Activated CD4-positive, alpha-beta T cell treated with anti-CD3 and anti-CD28 coated beads for 36 hours (primary cell): Measurements from ENCODE around the gene MASTL. TPM values are rescaled to one million over a fixed set of nuclear protein-coding genes. Genes with fewer than 3 reads are reported as not detected.

Experiments used
- ATAC-seq: fragments of 200-7000 bp; cut with Tn5 transposase; one replicate; pipeline ENCODE4 v1.10.0; 2021; ENCODE audit warnings: mild to moderate bottlenecking, moderate library complexity
- CTCF ChIA-PET: fragments of 350-600 bp; sonication (Branson Sonifier 250); formaldehyde crosslinking; loops from one replicate; lab custom pipeline; 2021; ENCODE audit warnings: antibody characterized with exemption; lab: Charles Lee
- POLR2A ChIA-PET: fragments of 350-600 bp; sonication (Branson Sonifier 250); formaldehyde crosslinking; loops from one replicate; lab custom pipeline; 2021; ENCODE audit warnings: antibody characterized with exemption, inconsistent platforms; lab: Charles Lee
- DNase-seq: peaks from one replicate; pipeline ENCODE4 v3.0.0-alpha.2; 2020
- H3K27ac Mint-ChIP-seq: one replicate; pipeline ENCODE4 v1.8.0; 2021; ENCODE audit warnings: mixed read lengths
- H3K27me3 Mint-ChIP-seq: one replicate; pipeline ENCODE4 v1.8.0; 2021; ENCODE audit warnings: mixed read lengths
- H3K36me3 Mint-ChIP-seq: one replicate; pipeline ENCODE4 v1.8.0; 2021; ENCODE audit warnings: low read depth, mixed read lengths
- H3K4me1 Mint-ChIP-seq: one replicate; pipeline ENCODE4 v1.8.0; 2021; ENCODE audit warnings: mixed read lengths
- H3K4me3 Mint-ChIP-seq: one replicate; pipeline ENCODE4 v1.8.0; 2021; ENCODE audit warnings: mild to moderate bottlenecking, moderate library complexity, mixed read lengths
- H3K9me3 Mint-ChIP-seq: one replicate; pipeline ENCODE4 v1.8.0; 2021; ENCODE audit warnings: low read depth, mixed read lengths
- intact Hi-C, 2 experiments: fragments of 100-400 bp; cut with DNase I in 1 of 2; cut with micrococcal nuclease in 1 of 2; formaldehyde crosslinking; loops; one replicate each; pipeline versions ENCODE4 v1.14.2 to v1.15.1; 2022 to 2024; cut with DNase I, micrococcal nuclease
- total RNA-seq, 2 experiments: library from RNA; stranded (reverse); gene quantifications; one replicate each; pipeline ENCODE4 v1.2.3, GENCODE V29; 2021

MASTL gene
- total RNA-seq, 2 experiments from 2014 or later, result 42.1 to 55.3 TPM

DNA sequence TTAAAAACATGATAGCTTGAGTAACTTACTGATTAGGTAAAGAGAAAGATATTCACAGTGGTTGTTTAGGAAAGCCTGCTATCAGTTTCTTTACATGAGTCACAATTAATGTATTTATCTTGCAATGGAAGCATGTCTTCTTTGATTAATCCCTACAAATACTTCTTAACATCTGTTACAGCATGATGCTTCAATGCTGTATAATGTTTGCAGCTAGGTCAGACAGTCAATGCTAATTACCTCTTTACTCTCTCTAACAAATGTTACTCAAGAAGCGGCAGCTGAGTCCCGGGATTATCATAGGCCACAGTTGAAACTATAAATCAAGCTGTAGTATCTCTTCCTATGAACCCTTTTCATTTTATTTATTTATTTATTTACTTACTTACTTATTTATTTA lies 52.2 kb downstream of the MASTL start:
- Mint-ChIP-seq H3K9me3 (no peaks in the 10 kb centered on the region), H3K27ac (no peak overlapping the region), H3K36me3 (peaks cover 20% of the 10 kb centered on the region), H3K4me3 (no peak overlapping the region), H3K4me1 (no peaks in the 10 kb centered on the region), H3K27me3 (no peaks in the 10 kb centered on the region)
- ChIA-PET CTCF (interaction anchor here (0.6 kb wide), 1 partner anchor 446 kb away, joined by 3 read pairs; no protein-coding TSS in a partner anchor), POLR2A (interaction anchor here (0.6 kb wide), 1 partner anchor 57 kb away, joined by 3 read pairs; no protein-coding TSS in a partner anchor)
- no peak for DNase-seq
- intact Hi-C loops, result no loop called here
- ATAC-seq, result no peak

DNA sequence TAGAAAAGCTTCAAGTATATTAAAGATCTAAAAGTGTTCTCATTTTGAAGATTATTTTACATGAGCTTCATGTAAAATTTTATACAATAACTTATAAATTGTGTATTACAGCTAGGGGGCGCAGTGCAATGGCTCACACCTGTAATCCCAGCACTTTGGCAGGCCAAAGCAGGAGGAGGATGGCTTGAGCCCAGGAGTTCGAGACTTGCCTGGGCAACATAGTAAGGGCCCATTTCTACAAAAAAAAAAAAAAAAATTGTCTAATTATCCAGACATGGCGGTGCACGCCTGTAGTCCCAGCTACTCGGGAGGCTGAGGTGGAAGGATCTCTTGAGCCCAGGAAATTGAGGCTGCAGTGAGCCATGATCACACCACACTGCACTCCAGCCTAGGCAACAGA lies 68.8 kb downstream of the MASTL start:
- DNase-seq (peak; percentile 65), ATAC-seq (peak; percentile 73)
- CTCF ChIA-PET, result interaction anchor here (0.6 to 4.5 kb wide), 29 partner anchors 8 to 186 kb away, joined by 3 to 25 read pairs (median 4); no protein-coding TSS in a partner anchor
- no peaks in the 10 kb centered on the region for H3K9me3 Mint-ChIP-seq
- peaks cover 8% of the 10 kb centered on the region for H3K4me1 Mint-ChIP-seq
- H3K27ac Mint-ChIP-seq, result no peak overlapping the region
- peaks cover 17% of the 10 kb centered on the region for H3K36me3 Mint-ChIP-seq
- no peak overlapping the region for H3K4me3 Mint-ChIP-seq
- no peaks in the 10 kb centered on the region for H3K27me3 Mint-ChIP-seq
- intact Hi-C loops, result loop anchor here (1.0 to 2.0 kb wide), 2 partner anchors 61 to 136 kb away; no protein-coding TSS in a partner anchor
- POLR2A ChIA-PET, result interaction anchor here (0.9 kb wide), 1 partner anchor 139 kb away, joined by 14 read pairs; no protein-coding TSS in a partner anchor

DNA sequence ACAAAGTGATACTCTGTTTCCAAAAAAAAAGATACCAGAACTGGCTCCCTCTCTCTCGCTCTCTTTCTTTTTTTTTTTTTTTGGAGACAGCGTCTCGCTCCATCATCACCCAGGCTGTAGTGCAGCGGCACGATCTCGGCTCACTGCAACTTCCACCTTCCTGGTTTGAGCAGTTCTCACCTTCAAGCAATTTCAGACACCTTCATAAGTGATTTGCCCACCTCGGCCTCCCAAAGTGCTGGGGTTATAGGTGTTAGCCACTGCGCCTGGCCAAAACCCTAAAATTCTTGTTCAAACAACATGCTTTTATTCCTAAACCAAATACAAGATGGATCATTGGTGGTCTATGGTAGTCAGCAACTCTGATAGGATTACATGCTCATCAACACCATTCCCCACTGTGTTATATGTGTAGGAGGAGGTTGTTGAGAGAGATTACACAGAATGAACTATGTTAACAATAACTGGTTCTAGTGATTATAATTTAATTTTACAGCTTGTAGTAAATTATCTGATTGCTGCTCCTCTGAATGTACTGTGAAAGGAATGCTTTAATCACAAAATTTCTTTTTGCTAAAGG lies 69.9 kb downstream of the MASTL start:
- no peaks in the 10 kb centered on the region for H3K9me3 Mint-ChIP-seq
- intact Hi-C loops, result loop anchor here in 1 of 2 experiments (1.0 kb wide), 1 partner anchor 60 kb away; no protein-coding TSS in a partner anchor
- ATAC-seq, result no peak
- H3K27me3 Mint-ChIP-seq, result no peaks in the 10 kb centered on the region
- H3K4me1 Mint-ChIP-seq, result peaks cover 8% of the 10 kb centered on the region
- DNase-seq, result no peak
- POLR2A ChIA-PET, result no interaction called here
- H3K4me3 Mint-ChIP-seq, result no peak overlapping the region
- no peak overlapping the region for H3K27ac Mint-ChIP-seq
- peaks cover 9% of the 10 kb centered on the region for H3K36me3 Mint-ChIP-seq
- CTCF ChIA-PET, result interaction anchor here (1.2 to 4.5 kb wide), 10 partner anchors 7 to 138 kb away, joined by 3 to 25 read pairs (median 10); no protein-coding TSS in a partner anchor

DNA sequence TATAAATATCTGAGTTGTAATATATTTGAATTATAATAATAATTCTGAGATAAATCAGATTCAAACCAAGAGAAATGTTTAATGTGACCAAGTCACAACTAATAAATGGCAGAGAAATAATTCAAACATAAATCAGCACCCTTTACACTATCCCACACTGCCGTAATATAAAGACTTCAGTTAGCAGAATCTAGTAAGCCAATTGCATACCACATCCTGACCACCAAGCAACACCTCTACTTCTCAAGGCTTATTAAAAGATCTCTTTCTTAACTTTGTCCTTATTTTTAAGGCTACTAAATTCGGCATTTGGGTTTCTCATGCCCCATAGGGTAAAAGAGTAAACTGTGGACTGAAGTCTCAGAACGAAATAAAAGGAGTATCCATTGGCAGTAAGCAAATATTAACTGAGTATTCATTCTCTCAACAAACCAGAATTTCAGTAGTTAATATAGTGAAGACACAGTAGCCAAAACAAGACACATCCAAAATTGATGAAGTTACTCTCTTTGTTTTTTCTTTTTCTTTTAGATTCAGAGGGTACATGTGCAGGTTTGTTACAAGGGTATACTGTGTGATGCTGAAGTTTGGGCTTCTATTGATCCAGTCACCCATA lies 70.6 kb downstream of the MASTL start:
- ChIA-PET POLR2A (no interaction called here), CTCF (interaction anchor here (0.6 to 2.5 kb wide), 5 partner anchors 10 to 1077 kb away, joined by 4 to 22 read pairs (median 5); no protein-coding TSS in a partner anchor)
- no peaks in the 10 kb centered on the region for H3K27me3 Mint-ChIP-seq
- DNase-seq (no peak), ATAC-seq (peak; percentile 47)
- H3K4me3 Mint-ChIP-seq, result no peak overlapping the region
- intact Hi-C loops, result loop anchor here in 1 of 2 experiments (1.0 kb wide), 1 partner anchor 60 kb away; no protein-coding TSS in a partner anchor
- H3K27ac Mint-ChIP-seq, result peak overlapping the region; percentile 60
- no peaks in the 10 kb centered on the region for H3K9me3 Mint-ChIP-seq
- H3K36me3 Mint-ChIP-seq, result peaks cover 10% of the 10 kb centered on the region
- H3K4me1 Mint-ChIP-seq, result peaks cover 8% of the 10 kb centered on the region

DNA sequence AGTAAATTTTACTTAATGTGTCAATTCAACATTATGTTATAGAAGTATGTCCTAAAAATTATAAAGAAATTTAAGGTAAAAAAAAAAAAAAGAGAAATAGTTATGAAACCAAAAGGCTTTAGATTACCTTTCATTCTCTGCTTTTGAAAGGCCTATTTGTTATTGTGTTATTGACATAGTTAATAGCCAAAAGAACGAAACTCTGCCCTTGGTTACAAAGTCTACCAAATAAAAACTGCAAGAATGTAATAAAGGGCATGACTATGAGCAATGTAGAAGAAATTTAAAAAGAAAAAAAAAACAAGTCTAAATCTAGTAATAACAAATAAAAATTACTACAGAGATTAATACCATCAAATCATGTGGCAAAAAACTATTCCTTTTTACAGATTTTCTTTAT lies 74.9 kb downstream of the MASTL start:
- peaks cover 8% of the 10 kb centered on the region for H3K4me1 Mint-ChIP-seq
- intact Hi-C loops, result no loop called here
- no peak overlapping the region for H3K4me3 Mint-ChIP-seq
- CTCF ChIA-PET, result interaction anchor here (0.6 to 3.9 kb wide), 4 partner anchors 7 to 82 kb away, joined by 3 to 12 read pairs (median 4); no protein-coding TSS in a partner anchor
- no peaks in the 10 kb centered on the region for H3K27me3 Mint-ChIP-seq
- no peak overlapping the region for H3K27ac Mint-ChIP-seq
- DNase-seq, result no peak
- H3K9me3 Mint-ChIP-seq, result no peaks in the 10 kb centered on the region
- POLR2A ChIA-PET, result no interaction called here
- peaks cover 12% of the 10 kb centered on the region for H3K36me3 Mint-ChIP-seq
- no peak for ATAC-seq

DNA sequence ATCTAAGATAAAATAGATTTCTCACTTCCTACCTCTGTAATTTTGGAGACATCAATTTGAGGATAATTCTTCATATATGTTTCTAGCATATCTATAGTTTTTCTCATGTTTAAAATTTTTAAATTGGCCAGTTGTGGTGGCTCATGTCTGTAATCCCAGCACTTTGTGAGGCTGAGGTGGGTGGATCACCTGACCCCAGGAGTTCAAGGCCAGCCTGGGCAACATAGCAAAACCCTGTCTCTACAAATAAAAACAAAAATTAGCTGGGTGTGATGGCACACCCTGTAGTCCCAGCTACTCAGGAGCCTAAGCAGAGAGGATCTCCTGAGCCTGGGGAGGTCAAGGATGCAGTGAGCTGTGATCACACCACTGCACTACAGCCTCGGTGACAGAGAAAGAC lies 80.6 kb downstream of the MASTL start:
- intact Hi-C loops, result no loop called here
- Mint-ChIP-seq H3K4me1 (peaks cover 9% of the 10 kb centered on the region), H3K36me3 (peaks cover 11% of the 10 kb centered on the region), H3K27me3 (no peaks in the 10 kb centered on the region), H3K27ac (no peak overlapping the region), H3K9me3 (no peaks in the 10 kb centered on the region), H3K4me3 (no peak overlapping the region)
- DNase-seq, result no peak
- POLR2A ChIA-PET, result no interaction called here
- ATAC-seq, result no peak
- CTCF ChIA-PET, result interaction anchor here (0.7 to 2.4 kb wide), 3 partner anchors 11 to 121 kb away, joined by 3 to 22 read pairs (median 4); no protein-coding TSS in a partner anchor

Other genes starting within 250 kb of the MASTL start
- 10 to 100 TPM; 10.2 to 13.2 TPM for gene ANKRD26, start 54.9 kb upstream of the MASTL start, total RNA-seq
- 100 to 1,000 TPM; 127 to 139 TPM for gene YME1L1, start 968 bp upstream of the MASTL start, total RNA-seq
- gene ACBD5, start 85.4 kb downstream of the MASTL start, total RNA-seq, result 10 to 100 TPM; 10.6 to 14.8 TPM